GM19099 (cell line): ENCODE results near the gene GPR55.

ENCODE experiments used
- POLR2A ChIP-seq: IDR thresholded peaks from 3 replicates; pipeline ENCODE4 v1.6.1; 2011; ENCODE audit warnings: low read depth; ENCODE audit not compliant: insufficient read length; ENCODE audit errors: extremely low read depth

GPR55 gene

GRCh38 chr2:230893841-230894781 lies 30.9 kb downstream of the GPR55 start:
- no peak for TF ChIP-seq POLR2A

- TF ChIP-seq POLR2A = no peak
Measured at GRCh38 chr2:230893338-230893737, 31.7 kb downstream of the GPR55 start.

- no peak for TF ChIP-seq POLR2A
Measured at GRCh38 chr2:230891509-230891908, 33.5 kb downstream of the GPR55 start.

DNA sequence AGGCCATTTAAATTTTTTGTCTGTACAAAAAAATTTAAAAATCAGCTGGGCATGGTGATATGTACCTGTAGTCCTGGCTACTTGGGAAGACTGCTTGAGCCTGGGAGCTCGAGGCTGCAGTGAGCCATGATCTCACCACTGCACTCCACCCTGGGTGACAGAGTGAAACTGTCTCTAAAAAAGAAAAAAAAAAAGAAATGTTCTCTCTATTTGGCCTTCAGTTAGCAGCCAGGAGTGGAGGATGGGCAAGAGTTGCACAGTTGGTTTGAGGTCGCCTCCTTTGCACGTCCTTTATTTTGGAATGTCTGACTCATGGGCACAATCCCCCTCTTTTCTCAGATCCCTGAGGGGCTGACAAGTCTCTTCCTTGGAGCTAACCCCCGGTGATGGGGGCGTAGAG lies 34.0 kb downstream of the GPR55 start:
- no peak for TF ChIP-seq POLR2A

GRCh38 chr2:230890646-230891045 lies 34.4 kb downstream of the GPR55 start:
- TF ChIP-seq POLR2A = no peak

GRCh38 chr2:230889911-230890601 lies 35.0 kb downstream of the GPR55 start:
- TF ChIP-seq POLR2A = no peak

- no peak for TF ChIP-seq POLR2A
Measured at GRCh38 chr2:230888824-230889400, 36.1 kb downstream of the GPR55 start.

DNA sequence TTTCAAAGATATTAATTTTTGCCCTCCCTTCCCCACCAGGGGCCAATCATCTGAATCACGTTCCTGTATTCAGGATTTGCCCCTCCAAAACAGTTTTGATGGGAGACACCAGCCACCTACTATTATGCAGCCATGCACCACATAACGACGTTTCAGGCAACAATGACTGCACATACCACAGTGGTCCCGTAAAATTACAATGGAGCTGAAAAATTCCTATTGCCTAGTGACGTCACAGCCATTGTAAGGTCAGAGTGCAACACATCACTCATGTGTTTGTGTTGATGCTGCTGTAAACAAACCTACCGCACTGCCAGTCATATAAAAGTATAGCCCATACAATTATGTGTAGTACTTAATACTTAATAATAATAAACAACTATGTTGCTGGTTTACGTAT lies 37.7 kb downstream of the GPR55 start:
- no peak for TF ChIP-seq POLR2A

DNA sequence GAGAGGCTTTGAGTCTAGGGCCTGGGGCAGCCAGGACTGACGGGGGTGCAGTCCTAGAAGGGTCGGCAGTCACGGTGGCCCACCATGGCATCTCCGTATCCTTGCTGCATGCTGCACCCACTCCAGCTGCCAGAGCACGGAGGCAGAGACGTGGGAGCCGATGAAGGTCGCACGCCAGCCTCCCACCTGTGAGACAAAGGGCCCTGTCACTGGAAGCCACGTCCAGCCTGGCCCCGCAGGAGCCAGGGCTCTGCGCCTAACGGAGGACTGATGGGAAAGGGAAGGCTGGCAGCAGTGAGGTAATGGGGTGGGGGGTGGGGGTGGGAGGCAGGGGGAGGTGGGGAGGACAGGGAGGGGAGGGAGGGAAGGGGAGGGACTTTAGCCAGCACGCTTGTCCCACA lies 38.4 kb downstream of the GPR55 start:
- TF ChIP-seq POLR2A = no peak

DNA sequence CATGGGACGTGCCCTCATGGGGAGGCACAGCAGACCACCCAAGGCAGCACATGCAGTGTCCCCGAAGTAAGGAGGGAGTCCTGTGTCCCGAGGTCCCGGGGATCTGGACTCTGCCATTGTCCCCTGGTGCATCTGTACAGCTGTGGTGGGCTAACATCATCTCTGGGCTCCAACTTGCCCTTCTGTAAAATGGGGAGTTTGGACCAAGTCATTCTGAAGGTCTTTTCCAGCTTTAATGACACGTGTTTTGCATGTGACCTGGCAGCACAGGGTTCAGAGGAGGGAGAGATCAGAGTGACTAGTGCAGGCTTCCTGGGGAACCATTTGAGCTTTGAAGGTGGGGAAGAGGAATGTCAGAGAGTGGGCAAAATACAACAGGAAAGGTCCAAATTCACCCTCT lies 38.8 kb downstream of the GPR55 start:
- TF ChIP-seq POLR2A = no peak

DNA sequence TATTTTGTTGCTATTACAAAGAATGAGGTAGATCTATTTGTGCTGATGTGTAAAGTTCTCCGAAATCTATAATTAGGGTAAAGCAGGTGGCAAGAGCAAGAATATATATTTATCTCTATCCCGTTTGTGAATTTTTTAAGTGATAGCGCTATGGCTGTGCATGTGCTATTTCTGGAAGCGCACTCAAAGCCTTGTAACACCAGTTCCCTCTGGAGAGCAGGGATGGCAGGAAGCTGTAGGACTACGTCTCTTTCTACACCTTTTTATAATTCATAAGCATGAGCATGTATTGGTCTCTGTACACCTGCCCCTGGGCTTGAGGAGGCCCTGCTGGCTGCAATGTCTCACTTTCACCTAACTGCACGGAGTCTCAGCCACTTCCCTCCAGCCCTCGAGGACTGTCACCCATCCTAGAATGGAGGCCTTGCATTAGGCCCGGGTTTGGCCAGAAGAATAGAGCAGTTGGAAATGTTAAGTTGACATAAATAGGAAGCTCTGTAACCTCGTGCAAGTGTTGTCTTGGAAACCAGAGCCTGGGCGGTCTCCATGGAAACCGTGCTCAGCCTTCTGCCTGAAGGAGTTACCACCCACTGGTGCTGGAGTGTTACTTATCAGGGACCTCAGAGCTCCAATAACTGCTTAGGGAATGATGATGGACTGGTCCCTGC lies 39.4 kb downstream of the GPR55 start:
- no peak for TF ChIP-seq POLR2A

DNA sequence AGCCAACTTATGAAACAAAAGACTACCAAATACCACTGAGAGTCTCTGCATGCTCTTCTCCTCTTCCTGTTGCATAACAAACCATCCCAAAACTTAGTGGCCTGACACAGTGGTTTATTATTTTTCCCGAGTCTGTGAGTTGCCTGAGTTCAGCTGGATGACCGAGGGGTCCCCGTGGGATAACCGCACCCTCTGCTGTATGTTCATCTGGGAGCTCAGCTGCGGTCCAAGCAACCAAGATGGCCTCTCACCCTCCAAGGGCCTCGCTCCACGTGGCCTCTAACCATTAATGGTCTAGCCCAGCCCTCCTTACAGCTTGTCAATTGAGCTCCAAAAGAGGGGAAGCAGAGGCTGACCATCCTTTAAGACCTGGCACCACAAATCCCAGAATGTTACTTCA lies 43.2 kb downstream of the GPR55 start:
- TF ChIP-seq POLR2A = no peak

GRCh38 chr2:230879891-230880290 lies 45.2 kb downstream of the GPR55 start:
- no peak for TF ChIP-seq POLR2A

DNA sequence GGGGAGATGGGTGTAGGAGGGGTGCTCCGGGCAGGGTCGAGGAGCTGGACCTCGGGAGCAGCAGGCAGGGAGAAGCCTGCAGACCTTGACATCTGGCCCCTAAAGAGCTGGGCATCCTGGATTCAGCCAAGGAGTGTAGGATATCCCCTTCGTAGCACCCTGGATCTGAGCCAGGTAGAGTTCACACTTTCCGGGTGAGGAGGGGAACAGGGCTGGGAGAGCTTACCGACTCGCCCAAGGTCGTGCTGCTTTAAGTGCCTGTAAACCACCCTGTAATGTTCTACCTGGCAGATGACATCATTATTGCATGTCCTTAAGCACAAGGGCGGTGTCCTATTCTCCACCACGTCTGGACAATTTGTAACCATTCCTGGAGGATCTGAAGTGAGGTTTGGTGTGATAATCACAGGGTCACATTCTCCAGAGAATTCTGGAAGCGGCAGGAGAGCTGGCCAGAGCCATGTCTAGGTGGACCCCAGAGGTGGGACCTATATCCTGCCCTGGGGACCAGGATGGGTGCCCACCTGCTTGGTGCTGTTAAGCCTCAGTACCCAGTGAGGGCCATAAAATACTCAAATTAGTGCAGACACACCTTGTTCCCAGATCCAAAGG lies 45.7 kb downstream of the GPR55 start:
- no peak for TF ChIP-seq POLR2A
